H1 (cell line): Measurements from ENCODE around the gene RBM4B.
A peak's percentile ranks its signal among the peaks of the same experiment; 100 is the strongest.

Experiments used
- CEBPB ChIP-seq: IDR thresholded peaks from 2 replicates; pipeline ENCODE4 v1.6.1; 2012; ENCODE audit warnings: low read depth, low read length
- MAX ChIP-seq: IDR thresholded peaks from 2 replicates; pipeline ENCODE4 v1.6.1; 2012; ENCODE audit warnings: inconsistent platforms
- RNF2 ChIP-seq: fragments of 200-900, 300-1000 bp; sonication (generic); IDR thresholded peaks from 2 replicates; pipeline ENCODE4 v1.7.1; 2016; ENCODE audit warnings: borderline replicate concordance, low read depth, mild to moderate bottlenecking, antibody characterized with exemption, low read length; ENCODE audit not compliant: poor library complexity, severe bottlenecking; ENCODE audit errors: missing control alignments
- SIN3A ChIP-seq, 2 experiments: IDR thresholded peaks in 1 of 2; conservative IDR thresholded peaks in 1 of 2; 2 replicates each; pipeline ENCODE4 v1.6.1; 2011 to 2012; ENCODE audit warnings: low read length in 2 of 2, improper control_type of control experiment in 1 of 2, low read depth in 1 of 2, mild to moderate bottlenecking in 1 of 2
- SP2 ChIP-seq: IDR thresholded peaks from 2 replicates; pipeline ENCODE4 v1.6.1; 2012; ENCODE audit warnings: mild to moderate bottlenecking, low read length, inconsistent platforms
- SUZ12 ChIP-seq: fragments of 200-600 bp; sonication (generic); IDR thresholded peaks from 2 replicates; pipeline ENCODE4 v1.6.1; 2012; ENCODE audit warnings: mild to moderate bottlenecking, inconsistent platforms, low read length, moderate library complexity, mixed read lengths
- YY1 ChIP-seq: IDR thresholded peaks from 2 replicates; pipeline ENCODE4 v1.6.1; 2011; ENCODE audit warnings: low read depth, mild to moderate bottlenecking, low read length
- ZNF274 ChIP-seq: IDR thresholded peaks from 2 replicates; pipeline ENCODE4 v1.7.0; 2012; ENCODE audit warnings: low read length, borderline replicate concordance; ENCODE audit errors: extremely low read depth
- TF ChIP-seq, protein P1 (sequence below), 3 experiments: IDR thresholded peaks; 1 replicate in 2 of 3; 2 replicates in 1 of 3; pipeline versions ENCODE4 v1.5.1 to v1.6.1; 2011; ENCODE audit warnings: low read length in 3 of 3, mild to moderate bottlenecking in 3 of 3, inconsistent platforms in 2 of 3, low read depth in 1 of 3, moderate library complexity in 1 of 3; ENCODE audit not compliant: insufficient read depth in 1 of 3; ENCODE audit errors: control extremely low read depth in 1 of 3

GRCh38 chr11:66616379-66617154 is 61.1 kb downstream of the RBM4B start, which contains the start of gene RBM14:
- TF ChIP-seq, protein P1, sequence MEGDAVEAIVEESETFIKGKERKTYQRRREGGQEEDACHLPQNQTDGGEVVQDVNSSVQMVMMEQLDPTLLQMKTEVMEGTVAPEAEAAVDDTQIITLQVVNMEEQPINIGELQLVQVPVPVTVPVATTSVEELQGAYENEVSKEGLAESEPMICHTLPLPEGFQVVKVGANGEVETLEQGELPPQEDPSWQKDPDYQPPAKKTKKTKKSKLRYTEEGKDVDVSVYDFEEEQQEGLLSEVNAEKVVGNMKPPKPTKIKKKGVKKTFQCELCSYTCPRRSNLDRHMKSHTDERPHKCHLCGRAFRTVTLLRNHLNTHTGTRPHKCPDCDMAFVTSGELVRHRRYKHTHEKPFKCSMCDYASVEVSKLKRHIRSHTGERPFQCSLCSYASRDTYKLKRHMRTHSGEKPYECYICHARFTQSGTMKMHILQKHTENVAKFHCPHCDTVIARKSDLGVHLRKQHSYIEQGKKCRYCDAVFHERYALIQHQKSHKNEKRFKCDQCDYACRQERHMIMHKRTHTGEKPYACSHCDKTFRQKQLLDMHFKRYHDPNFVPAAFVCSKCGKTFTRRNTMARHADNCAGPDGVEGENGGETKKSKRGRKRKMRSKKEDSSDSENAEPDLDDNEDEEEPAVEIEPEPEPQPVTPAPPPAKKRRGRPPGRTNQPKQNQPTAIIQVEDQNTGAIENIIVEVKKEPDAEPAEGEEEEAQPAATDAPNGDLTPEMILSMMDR (IDR thresholded peaks at IDR 0.05; ENCODE audit: control extremely low read depth in 1 of 3, insufficient read depth in 1 of 3, low read depth in 1 of 3, low read length in 3 of 3) = no peak
- TF ChIP-seq SIN3A (conservative IDR thresholded peaks at IDR 0.05 in 1 of 2, IDR thresholded peaks at IDR 0.05 in 1 of 2; ENCODE audit: low read depth in 1 of 2, low read length in 2 of 2) (peak; percentile 74 to 90; a peak in 3 of 4 replicates), YY1 (0 out of 2 replicates have a peak, but pooled peaks have one; percentile 16), CEBPB (no peak), MAX (peak; percentile 85), SUZ12 (no peak), SP2 (peak; percentile 47), ZNF274 (no peak), RNF2 (no peak)
